NCI-H748 (cell line): ENCODE results near the gene NRG3.
A peak's percentile ranks its signal among the peaks of the same experiment; 100 is the strongest.

ENCODE experiments used
- DNase-seq: peaks from one replicate; lab custom pipeline; 2025; ENCODE audit not compliant: unreplicated experiment; lab: John Stamatoyannopoulos, UW

NRG3 gene

GRCh38 chr10:82267465-82267864 is 392.5 kb downstream of the NRG3 start:
- DNase-seq, result no peak

GRCh38 chr10:82267960-82268359 is 393.0 kb downstream of the NRG3 start:
- DNase-seq, result no peak

- no peak for DNase-seq
Observed at GRCh38 chr10:82277591-82277990, 402.6 kb downstream of the NRG3 start.

- no peak for DNase-seq
Observed at GRCh38 chr10:82278401-82279182, 403.6 kb downstream of the NRG3 start.

GRCh38 chr10:82282782-82283456 is 407.9 kb downstream of the NRG3 start:
- no peak for DNase-seq

GRCh38 chr10:82284180-82284579 is 409.2 kb downstream of the NRG3 start:
- no peak for DNase-seq

GRCh38 chr10:82288461-82288881 is 413.5 kb downstream of the NRG3 start:
- no peak for DNase-seq

GRCh38 chr10:82289945-82290344 is 415.0 kb downstream of the NRG3 start:
- DNase-seq, result no peak

- DNase-seq, result no peak
Observed at GRCh38 chr10:82294874-82295378, 419.9 kb downstream of the NRG3 start.

- DNase-seq, result no peak
Observed at GRCh38 chr10:82308641-82309040, 433.6 kb downstream of the NRG3 start.

GRCh38 chr10:82310839-82311238 is 435.8 kb downstream of the NRG3 start:
- DNase-seq, result no peak

- DNase-seq, result no peak
Observed at GRCh38 chr10:82313401-82313800, 438.4 kb downstream of the NRG3 start.

GRCh38 chr10:82318534-82318933 is 443.5 kb downstream of the NRG3 start:
- DNase-seq, result no peak

GRCh38 chr10:82319074-82319473 is 444.1 kb downstream of the NRG3 start:
- no peak for DNase-seq

GRCh38 chr10:82319562-82319961 is 444.6 kb downstream of the NRG3 start:
- DNase-seq, result peak; percentile 1

GRCh38 chr10:82321724-82322123 is 446.7 kb downstream of the NRG3 start:
- no peak for DNase-seq

GRCh38 chr10:82331716-82332115 is 456.7 kb downstream of the NRG3 start:
- no peak for DNase-seq

GRCh38 chr10:82335831-82336230 is 460.8 kb downstream of the NRG3 start:
- no peak for DNase-seq

GRCh38 chr10:82340166-82340565 is 465.2 kb downstream of the NRG3 start:
- no peak for DNase-seq

- DNase-seq, result peak; percentile 50
Observed at GRCh38 chr10:82349590-82349989, 474.6 kb downstream of the NRG3 start.

GRCh38 chr10:82353381-82353780 is 478.4 kb downstream of the NRG3 start:
- no peak for DNase-seq

GRCh38 chr10:82358486-82359099 is 483.6 kb downstream of the NRG3 start:
- DNase-seq, result no peak
